Mucosa of descending colon (tissue), 3 donors: Measurements from ENCODE around the gene CTBP2. TPM values are rescaled to one million over a fixed set of nuclear protein-coding genes. Genes with fewer than 3 reads are reported as not detected.
"Not testable (repeated sequence)": the region's sequence is repeated elsewhere in the genome, so short reads cannot be mapped to it uniquely, and the experiment has no call there.

Experiments used
- ATAC-seq: fragments of 200-7000 bp; cut with Tn5 transposase; one replicate; pipeline ENCODE4 v1.9.1; 2020; ENCODE audit warnings: mild to moderate bottlenecking, moderate library complexity
- DNase-seq, 3 donors: peaks; one replicate each; pipeline ENCODE4 v3.0.0-alpha.2; 2020
- H3K36me3 ChIP-seq: fragments of 200-600 bp; one replicate; pipeline ENCODE4 v1.8.0; 2021; ENCODE audit warnings: low read depth, mild to moderate bottlenecking
- H3K4me1 ChIP-seq: fragments of 200-600 bp; one replicate; pipeline ENCODE4 v1.8.0; 2021; ENCODE audit warnings: low read depth, mild to moderate bottlenecking
- H3K4me3 ChIP-seq: fragments of 200-600 bp; one replicate; pipeline ENCODE4 v1.8.0; 2021; ENCODE audit warnings: mild to moderate bottlenecking
- H3K9me3 ChIP-seq: fragments of 200-600 bp; one replicate; pipeline ENCODE4 v1.8.0; 2021; ENCODE audit warnings: mild to moderate bottlenecking
- intact Hi-C, 2 donors: fragments of 100-400 bp; cut with DNase I in 1 of 2; cut with micrococcal nuclease in 1 of 2; formaldehyde crosslinking; loops; one replicate each; pipeline versions ENCODE4 v1.11.0 to v1.11.1; 2022; cut with DNase I, micrococcal nuclease
- total RNA-seq, 3 donors: library from RNA; stranded (reverse); fragmentation: NEBNext Ultra II Directional in 2 of 3; extraction: Animal tissue kit (Norgen Biotek cat#: 25700) in 2 of 3; gene quantifications; one replicate each; pipeline versions ENCODE4 v1.2.1 to v1.2.4, GENCODE V29; 2021 to 2023
- TF ChIP-seq, protein P1 (sequence below): fragments of 200-600 bp; IDR thresholded peaks from one replicate; pipeline ENCODE4 v1.8.0; 2022; ENCODE audit warnings: antibody characterized with exemption, mild to moderate bottlenecking
- donor health status: DM: no; HTN: no; CAD: no; lungs with moderate emphysema.
- donor health status: DM: no; HTN: no; CAD: no.
- donor health status: DM: no; HTN: yes; CAD: no.

The CTBP2 gene
- total RNA-seq, 3 donors from 2014 or later, result 109 to 137 (median 121) TPM

GRCh38 chr10:125085258-125086054, 74.9 kb downstream of the CTBP2 start:
- no peak overlapping the region for H3K4me3 ChIP-seq
- H3K4me1 ChIP-seq, result no peaks in the 10 kb centered on the region
- no peaks in the 10 kb centered on the region for H3K36me3 ChIP-seq
- no peaks in the 10 kb centered on the region for H3K9me3 ChIP-seq
- no peak for ATAC-seq
- TF ChIP-seq, protein P1, sequence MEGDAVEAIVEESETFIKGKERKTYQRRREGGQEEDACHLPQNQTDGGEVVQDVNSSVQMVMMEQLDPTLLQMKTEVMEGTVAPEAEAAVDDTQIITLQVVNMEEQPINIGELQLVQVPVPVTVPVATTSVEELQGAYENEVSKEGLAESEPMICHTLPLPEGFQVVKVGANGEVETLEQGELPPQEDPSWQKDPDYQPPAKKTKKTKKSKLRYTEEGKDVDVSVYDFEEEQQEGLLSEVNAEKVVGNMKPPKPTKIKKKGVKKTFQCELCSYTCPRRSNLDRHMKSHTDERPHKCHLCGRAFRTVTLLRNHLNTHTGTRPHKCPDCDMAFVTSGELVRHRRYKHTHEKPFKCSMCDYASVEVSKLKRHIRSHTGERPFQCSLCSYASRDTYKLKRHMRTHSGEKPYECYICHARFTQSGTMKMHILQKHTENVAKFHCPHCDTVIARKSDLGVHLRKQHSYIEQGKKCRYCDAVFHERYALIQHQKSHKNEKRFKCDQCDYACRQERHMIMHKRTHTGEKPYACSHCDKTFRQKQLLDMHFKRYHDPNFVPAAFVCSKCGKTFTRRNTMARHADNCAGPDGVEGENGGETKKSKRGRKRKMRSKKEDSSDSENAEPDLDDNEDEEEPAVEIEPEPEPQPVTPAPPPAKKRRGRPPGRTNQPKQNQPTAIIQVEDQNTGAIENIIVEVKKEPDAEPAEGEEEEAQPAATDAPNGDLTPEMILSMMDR, result no peak
- intact Hi-C loops, result no loop called here
- DNase-seq, result no peak

DNA sequence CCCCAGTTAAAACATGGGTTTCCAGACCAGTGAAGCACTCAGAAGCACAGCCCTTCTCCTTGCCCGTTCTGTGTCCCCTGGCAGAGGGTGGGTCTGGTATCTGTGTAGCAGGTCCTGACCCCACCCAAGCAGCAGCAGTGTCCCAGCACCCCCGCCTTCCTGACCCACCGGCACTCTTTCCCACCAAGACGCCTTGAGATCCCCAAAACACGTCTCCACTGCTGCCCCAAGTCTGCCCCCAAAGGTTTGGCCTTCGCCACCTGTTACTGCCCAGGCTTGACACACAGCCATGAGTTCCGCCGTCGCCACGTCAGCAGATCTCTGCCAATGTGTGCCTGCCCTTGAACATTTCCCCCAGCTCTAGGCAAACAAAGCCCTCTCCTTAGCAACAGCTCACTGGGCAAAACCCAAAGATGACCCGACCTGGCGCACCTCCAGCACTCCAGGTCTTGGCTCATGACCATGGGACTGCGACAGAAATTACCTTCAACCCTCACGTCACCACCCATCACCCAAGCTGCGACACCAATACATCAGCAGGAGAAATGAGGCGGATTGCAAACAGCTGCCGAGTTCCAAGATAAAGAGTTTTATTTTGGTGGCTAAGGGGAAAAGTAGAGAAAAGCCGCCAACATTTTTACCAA, 75.6 kb downstream of the CTBP2 start:
- Histone ChIP-seq H3K36me3 (no peaks in the 10 kb centered on the region), H3K4me1 (no peaks in the 10 kb centered on the region), H3K4me3 (no peak overlapping the region), H3K9me3 (no peaks in the 10 kb centered on the region)
- intact Hi-C loops, result no loop called here
- ATAC-seq (peak; percentile 24), DNase-seq (peak in 1 of 3 donors; percentile 39)
- TF ChIP-seq, protein P1, result no peak

- ATAC-seq (peak; percentile 46), DNase-seq (no peak)
- intact Hi-C loops, result no loop called here
- Histone ChIP-seq H3K9me3 (no peaks in the 10 kb centered on the region), H3K36me3 (no peaks in the 10 kb centered on the region), H3K4me1 (no peaks in the 10 kb centered on the region), H3K4me3 (no peak overlapping the region)
- TF ChIP-seq, protein P1, result no peak
These were observed 76.2 kb downstream of the CTBP2 start for GRCh38 chr10:125084191-125084613.

- H3K9me3 ChIP-seq, result no peaks in the 10 kb centered on the region
- DNase-seq (peak in 1 of 3 donors; percentile 41), ATAC-seq (peak; percentile 28)
- TF ChIP-seq, protein P1, result no peak
- H3K4me1 ChIP-seq, result no peaks in the 10 kb centered on the region
- no peak overlapping the region for H3K4me3 ChIP-seq
- intact Hi-C loops, result no loop called here
- H3K36me3 ChIP-seq, result no peaks in the 10 kb centered on the region
These were observed 76.8 kb downstream of the CTBP2 start for GRCh38 chr10:125083576-125083920.

DNA sequence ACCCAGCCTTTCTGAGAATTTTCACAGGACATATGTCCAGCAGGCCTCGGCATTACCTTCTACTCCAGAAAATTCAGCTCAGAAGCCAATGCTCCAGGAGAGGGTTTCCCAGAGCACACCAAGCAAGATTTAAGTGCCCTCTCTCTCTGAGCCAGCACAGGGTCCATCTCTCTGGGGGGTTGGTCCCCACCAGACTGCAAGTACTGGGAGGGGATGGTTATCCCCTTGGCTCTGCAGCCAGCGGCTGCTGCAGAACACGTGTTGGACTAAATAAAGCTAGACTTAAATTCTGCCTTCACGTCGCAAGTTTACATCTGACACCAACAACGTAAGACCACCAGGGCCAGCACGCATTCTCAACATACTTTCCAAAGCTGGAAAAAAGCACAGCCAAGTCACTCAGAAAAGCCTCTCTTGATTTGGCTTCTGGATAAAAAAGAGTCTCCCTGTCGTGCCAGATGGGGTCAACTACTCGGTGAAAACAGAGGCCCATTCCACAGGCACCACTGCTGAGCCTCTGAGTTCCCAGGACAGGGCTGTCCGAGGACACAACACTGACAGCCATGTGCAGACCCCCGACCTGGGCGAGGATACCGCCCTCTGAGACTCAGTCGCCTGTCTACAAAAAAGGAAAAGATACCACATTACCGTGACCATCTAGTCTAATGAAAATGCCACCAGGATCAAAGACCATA, 77.3 kb downstream of the CTBP2 start:
- Histone ChIP-seq H3K4me1 (no peaks in the 10 kb centered on the region), H3K4me3 (no peak overlapping the region), H3K9me3 (no peaks in the 10 kb centered on the region), H3K36me3 (no peaks in the 10 kb centered on the region)
- TF ChIP-seq, protein P1, result no peak
- ATAC-seq (no peak), DNase-seq (no peak)
- intact Hi-C loops, result no loop called here

DNA sequence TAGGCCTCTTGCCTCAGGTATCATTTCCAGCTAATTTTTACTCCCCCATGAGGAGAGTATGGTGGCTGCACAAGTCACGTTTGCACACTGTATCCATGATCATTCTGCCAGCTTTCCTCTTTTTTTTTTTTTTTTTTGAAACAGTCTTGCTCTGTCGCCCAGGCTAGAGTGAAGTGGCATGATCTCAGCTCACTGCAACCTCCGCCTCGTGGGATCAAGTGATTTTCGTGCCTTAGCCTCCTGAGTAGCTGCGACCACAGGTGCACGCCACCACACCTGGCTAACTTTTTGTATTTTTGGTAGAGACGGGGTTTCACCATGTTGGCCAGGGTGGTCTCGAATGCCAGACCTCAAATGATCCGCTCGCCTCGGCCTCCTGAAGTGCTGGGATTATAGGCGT, 77.9 kb downstream of the CTBP2 start:
- H3K4me1 ChIP-seq, intact Hi-C loops, H3K9me3 ChIP-seq, H3K4me3 ChIP-seq, H3K36me3 ChIP-seq, ATAC-seq, DNase-seq: not testable (repeated sequence)
